HG03175 (cell line): ENCODE measurements around the gene ST3GAL3.

Source experiments
- ATAC-seq: cut with Tn5 transposase; IDR thresholded peaks from one replicate; pipeline ENCODE4 v1.9.1; 2021; ENCODE audit warnings: mild to moderate bottlenecking, moderate library complexity; ENCODE audit not compliant: unreplicated experiment

ST3GAL3 gene

DNA sequence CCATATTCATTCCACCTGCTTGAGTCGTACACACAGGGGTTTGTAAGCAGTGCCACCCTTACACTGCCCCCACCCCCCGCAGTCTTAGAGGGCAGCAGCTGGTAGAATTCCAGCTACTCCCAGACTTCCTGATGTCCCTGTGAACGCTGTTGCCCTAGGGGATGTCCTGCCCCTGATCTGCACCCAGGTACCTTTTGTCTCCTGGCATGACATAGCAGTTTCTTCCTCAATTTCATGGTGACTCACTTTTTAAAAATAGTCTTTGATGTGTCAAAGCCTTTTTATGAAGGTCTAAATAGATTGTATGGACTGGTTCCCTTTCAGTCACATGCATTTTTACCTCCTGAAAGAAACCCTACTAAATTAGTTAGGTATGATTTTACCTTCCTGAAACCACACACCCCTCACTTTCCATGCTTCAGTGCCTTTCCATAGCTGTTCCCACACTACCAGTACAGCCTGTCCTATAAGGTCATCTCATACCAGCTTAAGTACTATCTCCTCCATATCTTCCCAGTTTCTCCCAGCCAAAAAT is 76.4 kb downstream of the ST3GAL3 start:
- ATAC-seq: no peak

DNA sequence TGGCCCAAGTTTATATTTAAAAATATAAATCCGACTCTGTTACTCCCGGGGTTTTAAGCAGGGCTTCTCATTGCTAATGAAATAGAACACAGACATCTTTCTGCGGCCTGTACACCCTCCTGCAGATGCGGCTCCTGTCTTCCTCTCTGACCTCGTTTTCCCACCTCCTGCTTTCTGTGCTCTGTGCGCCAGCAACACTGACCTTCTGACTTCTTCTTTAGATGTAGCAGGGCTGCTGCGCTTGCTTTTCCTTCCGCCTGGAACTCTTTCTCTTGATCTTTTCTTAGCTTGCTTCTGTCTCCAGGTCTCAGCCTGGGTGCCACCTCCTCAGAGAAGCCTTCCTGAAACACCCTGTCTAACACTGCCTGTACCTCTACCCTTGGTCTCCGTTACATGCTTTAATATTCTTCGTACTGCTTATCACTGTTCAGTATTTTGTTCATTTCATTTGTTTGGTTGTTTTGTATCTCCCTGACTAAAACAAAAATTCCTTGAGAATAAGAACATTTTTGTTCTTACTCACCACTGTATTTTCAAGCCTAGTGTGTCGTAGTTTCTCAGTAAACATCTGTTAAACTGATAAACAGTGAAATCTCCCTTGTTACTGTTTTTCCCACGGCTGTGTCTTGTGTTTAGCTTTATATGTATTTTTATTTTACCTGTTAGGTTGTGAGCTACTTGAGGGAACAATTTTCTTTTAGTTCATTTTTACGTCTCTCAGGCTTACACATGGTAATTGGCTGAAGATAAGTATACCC is 79.0 kb downstream of the ST3GAL3 start:
- no peak for ATAC-seq

DNA sequence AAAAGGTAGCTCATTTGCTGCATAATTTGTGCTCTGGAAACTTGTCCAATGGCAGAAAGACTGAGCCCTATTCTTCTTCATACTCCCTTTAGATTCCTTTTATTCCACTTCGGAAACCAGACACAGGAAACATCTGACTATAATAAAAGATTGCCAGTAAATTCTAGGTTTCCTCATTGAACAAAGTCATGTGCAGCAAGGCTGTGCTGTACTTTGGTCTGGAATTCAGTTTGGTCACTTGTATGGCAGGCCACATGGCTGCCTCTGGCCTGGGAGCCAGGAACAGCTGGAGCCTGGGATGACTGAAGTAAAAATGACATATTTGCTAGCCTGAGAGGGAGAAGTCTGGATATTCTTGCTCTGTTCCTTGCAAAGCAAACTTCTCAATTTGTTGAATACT is 79.6 kb downstream of the ST3GAL3 start:
- ATAC-seq: no peak

DNA sequence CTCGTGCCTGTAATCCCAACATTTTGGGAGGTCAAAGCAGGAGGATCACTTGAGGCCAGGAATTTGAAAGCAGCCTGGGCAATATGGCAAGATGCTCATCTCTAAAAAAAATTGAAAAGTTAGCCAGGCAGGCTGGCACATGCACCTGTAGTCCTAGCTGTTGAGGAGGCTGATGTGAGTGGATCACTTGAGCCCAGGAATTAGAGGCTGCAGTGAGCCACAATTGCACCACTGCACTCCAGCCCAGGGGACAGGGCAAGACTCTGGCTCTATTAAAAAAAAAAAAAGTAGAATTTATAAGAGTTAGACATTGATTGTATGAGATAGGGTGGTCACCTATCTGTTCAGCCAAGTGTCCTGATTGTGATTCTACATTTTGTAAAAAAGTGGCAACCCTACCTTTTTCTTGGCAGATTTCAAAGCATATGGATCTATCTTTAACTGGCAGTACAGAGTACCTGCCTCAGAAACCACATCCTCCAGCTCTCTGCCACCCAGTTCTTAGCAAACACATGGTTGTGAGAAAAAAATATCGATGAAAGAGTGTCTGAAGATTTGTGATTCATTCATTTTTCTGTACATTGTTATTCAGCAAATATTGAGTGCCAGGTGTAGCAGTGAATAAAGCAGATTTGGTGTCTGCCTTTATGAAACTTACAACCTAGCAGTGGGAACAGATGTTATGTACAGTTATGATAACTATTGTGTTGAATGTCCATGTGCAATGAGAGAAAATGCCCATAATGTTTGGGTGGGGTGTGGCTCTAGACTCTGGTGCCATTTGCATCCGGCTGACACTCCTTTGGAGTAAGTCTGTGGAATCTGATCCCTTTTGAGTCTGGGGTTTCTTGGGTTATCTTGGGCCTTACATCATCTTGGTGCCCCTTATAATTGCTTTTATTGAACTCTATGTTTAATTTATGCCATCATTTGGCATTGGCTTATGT is 82.5 kb downstream of the ST3GAL3 start:
- no peak for ATAC-seq

DNA sequence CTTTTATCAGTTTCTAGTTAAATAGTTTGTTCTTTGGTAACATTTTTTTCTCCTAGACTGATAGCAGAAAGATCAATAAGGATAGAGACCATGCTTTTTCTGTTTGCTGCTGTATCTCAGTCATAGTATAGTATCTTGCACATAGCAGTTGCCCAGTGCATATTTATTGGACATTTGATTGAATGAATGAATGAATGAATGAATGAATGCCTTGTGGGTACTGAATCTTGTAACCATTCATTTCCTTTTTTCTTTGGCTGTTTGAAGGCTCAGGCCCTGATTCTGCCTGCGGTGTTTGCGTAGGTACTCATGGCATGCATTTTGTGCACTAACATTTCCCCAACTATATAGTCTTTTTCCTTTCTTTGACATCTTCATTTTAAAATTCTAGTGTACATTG is 83.9 kb downstream of the ST3GAL3 start:
- no peak for ATAC-seq

DNA sequence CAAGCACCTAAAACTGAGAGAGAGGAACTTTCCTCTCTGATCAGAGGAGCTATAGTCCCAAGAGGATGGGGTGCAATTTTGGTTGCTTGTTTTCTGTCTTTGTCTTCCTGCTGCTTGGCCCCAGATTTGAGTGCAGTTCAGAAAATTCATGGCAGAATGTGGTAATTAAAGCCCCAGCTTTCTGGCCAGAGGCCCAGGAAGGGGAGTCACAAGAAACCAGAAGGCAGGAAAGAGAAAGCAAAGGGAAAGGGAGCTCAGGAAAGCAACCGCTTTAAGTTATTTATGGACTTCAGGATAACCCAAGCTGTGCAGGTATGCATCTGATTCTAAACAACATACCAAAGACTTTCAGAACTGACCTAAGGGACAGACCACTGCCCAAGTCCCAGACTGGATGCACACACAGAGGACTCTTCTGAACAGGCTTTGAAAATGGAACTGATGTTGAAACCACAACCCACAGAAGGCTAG is 88.8 kb downstream of the ST3GAL3 start:
- ATAC-seq: no peak

DNA sequence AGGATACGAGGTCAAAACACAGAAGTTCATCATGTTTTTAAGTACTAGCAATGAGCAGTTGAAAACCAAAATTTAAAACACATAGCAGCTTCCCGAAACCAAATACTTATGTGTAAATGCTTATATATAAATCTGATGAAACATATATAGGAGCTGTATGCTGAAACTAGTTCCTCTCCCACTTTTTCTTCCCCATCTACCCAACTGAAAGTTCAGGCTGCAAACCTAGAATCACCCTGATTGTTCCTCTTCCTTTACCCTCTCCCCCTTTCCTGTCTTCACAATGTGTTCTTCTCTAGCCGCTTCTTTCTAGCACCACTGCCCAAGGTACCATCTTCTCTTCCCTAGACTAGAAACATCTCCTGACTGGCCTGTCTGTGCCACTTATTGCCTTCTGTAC is 90.6 kb downstream of the ST3GAL3 start:
- no peak for ATAC-seq

DNA sequence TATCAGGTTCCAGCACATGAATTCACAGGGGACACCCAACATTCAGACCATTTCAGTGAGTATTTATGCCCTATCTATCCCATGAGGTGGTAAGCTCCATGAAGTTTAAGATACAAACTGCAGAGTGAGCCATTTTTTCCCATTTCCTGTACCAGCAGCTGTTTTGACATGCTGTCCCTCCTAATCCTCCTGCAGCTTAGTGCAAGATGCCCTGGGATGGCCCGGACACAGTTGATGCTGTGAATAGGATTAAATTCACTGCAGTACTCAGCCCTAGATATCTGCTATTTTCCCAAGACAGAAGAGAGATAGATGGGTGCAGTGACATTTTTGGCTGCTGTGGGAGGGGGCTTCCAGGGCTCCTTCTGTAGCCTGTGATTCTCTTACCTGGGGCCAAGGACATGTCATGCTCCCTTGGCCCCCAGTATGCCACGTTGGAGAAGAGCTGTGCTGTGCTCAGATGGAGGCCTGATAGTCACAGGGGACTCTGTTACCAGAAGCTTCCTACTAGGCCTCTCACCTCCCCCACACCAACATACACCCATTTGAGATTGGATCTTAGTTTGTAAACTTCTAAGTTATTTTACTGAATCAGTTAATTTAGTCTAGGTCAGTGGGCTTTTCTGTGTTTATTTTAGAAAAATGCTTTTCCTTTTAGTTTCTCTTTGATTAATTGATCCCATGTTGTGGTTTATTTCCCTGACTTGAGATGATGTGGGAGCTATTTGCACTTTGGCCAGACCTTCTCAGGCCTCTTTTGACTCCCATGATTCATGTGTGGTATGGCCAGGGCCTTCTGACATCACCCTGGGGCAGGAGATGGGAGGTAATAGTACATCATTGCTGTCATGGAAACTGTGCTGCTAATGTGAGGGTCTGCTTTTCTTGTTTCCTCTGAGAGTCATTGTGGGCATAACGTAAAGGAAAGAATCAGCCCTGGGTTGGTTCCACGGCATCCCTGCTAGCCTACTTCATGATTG is 92.6 kb downstream of the ST3GAL3 start:
- ATAC-seq: no peak

DNA sequence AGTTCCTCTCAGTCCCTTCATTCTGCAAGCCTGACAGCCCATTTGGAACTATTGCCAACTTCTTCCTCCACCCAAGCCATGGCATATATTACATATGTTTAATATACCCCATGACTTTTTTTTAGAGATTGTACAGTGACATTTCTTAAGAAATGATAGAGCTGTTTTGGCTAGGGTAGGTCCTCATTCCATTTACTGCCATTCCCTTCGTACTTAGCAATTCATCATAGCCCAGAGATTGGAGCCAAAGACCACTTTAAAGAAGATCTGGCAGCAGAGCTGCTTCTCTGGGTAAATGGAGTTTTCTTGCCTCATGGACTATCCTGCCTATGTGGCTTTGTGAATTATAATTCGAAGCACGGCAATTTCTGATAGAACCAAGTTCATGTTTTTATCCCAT is 93.4 kb downstream of the ST3GAL3 start:
- no peak for ATAC-seq

DNA sequence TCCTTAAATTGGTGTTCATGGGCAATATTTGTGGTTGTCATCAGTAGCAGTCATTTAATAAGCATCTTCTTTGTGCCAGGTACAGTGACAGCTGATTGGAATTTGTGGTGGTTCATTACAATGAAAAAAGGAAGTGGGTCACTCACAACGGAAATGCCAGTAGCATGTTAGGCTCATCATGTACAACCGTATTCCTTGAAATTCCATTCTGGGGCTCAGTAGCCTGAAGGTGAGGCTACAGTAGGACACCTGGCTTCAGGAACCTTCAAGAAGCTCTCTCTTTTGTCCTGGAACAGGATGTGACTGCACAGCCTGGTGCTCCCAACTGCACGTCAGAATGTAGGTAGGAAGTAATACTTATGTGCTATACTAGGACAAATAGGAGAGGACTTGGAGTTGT is 93.9 kb downstream of the ST3GAL3 start:
- ATAC-seq: no peak

DNA sequence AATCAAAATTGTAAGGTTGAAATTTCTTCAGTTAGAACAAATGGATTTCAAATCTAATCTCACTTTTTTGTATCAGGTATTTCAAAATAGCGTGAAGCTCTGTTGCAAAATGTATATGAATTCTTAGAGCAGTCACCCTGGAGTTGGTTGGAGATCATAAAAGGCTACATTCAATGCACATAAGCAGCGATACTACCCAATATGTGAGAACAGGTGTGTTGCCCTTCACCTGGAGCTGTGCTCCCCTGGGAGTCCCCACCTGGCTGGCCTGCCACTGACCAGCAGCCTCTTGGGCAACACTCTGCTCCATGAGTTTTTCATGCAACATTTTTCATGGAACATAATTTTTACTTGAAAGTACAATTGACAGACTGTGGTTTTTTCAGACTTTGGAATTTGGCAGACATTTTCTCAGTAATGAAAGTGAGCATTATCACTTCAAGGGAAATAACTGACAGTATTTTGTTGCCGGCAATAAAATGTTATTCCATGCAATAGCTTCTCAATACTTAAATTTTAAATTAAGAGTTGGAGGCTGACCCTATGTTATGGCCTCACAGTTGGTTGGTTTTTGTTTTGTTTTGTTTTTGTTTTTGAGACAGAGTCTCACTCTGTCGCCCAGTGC is 95.1 kb downstream of the ST3GAL3 start:
- ATAC-seq: no peak

DNA sequence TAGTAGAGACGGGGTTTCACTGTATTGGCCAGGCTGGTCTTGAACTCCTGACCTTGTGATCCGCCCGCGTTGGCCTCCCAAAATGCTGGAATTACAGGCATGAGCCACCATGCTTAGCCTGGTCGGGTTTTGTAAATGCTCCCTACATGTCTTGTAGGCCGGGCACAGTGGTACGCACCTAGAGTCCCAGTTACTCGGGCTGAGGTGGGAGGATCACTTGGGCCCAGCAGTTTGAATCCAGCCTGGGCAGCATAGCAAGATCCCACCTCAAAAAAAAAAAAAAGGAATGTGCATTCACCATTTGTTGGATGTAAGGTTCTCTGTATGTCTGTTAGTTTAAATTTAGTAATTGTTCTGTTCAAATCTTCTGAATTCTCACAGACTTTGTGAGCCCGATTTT is 95.8 kb downstream of the ST3GAL3 start:
- no peak for ATAC-seq

DNA sequence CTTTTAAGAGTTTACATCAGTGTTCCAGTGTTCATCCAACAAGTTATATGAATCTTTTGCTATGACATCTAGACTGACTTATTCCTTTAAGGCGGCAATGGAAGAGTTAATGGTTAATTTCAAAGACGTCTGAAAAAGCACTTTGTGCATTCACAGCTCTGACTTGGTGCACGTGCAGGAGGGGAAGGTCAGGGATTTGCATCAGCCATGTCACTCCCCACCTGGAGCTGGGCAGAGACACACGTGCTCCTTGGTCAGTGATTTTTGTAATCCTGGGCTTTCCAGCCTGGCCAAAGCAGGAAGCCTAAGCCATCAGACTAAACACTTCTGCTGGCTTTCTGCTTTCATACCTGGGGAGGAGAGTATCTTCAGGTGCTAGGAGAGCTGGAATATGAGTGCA is 96.3 kb downstream of the ST3GAL3 start:
- ATAC-seq: no peak

DNA sequence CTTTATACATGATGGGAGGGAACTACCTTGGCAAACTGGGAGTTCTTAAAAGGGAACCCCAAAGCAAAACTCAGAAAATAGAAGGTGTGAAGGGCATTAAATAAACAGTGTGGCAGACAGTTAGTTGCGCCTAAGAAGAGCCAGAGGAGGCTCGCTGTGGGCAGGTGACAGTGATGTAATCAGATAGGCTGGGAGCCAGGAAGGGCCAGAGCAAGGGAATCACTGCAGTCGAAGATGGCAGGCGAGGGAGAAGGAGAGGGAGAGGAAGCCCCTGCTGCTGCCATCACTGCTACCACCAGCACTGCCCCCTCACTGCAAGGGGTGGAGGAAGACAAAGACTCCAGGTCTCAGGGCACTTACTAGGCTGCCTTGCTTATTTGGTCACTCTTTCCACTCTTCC is 97.2 kb downstream of the ST3GAL3 start:
- no peak for ATAC-seq

DNA sequence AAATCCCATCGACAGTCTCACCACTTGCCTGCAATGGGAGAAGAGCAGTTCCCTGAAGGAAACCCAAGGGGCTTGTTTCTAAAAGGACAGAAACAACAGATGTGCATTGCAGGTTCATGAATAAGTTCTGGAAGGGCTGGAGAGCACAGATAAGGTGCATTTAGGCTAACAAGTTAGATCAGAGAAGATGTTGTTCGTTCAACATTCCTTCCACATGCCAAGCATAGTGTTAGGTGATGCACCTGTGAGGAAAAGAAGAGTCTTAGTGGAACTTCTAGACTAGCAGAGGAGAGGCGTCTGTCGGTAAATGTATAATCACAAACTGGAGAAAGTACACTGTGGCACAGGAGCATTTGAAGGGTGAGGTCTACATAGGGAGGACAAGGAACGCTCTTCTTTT is 98.0 kb downstream of the ST3GAL3 start:
- ATAC-seq: no peak

DNA sequence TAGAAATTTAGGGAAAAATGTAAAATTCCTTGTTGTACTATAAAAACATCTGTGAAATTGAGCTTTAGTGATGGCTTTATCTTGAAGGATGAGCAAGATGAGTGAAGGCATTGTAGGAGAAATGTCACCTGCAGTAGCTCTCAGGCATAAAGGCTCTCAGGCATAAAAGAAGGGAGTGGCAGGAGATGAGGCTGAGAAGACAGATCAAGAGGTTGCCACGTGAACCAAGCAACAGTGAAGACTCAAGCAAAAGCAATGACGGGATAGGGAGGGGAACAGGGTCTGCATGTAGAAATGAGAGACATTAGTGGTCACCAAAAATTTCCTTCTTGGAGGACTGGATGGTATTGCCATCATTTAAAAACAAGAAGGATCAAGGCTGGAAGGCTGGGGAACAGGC is 98.8 kb downstream of the ST3GAL3 start:
- no peak for ATAC-seq

DNA sequence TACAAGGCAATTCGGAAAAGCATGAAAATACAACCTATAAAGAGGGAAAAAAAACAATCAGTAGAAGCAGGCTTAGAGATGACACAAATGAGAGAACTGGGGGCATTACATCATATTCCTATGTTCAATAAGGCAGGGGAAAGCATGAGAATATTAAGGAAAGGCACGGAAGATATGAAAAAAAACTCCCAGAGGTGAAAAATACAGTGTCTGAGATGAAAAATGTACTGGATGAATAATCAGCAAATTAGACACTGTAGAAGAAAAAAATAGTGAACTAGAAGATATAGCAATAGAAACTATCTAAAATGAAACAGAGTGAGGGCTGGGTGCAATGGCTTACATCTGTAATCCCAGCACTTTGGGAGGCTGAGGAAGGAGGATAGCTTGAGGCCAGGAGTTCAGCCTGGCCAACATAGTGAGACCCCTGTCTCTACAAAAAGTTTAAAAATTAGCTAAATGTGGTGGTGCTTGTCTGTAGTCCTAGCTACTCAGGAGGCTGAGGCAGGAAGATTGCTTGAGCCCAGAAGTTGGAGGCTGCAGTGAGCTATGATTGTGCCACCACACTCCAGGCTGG is 101.8 kb downstream of the ST3GAL3 start:
- ATAC-seq: no peak

DNA sequence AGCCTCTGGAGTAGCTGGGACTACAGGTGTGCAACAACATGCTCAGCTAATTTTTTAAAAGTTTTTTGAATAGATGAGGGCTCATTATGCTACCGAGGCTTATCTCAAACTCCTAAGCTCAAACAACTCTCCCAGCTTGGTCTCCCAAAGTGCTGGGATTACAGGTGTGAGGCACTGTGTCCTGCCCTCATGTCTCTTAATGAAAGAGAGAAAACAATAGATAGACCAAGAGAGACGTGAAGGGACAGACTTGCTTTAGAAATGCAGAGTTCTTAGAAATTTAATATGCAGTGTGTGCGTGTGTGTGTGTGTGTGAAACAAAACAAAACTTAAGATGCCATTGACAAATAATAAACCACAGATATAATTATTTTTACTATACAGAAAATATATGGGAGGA is 105.2 kb downstream of the ST3GAL3 start:
- no peak for ATAC-seq

DNA sequence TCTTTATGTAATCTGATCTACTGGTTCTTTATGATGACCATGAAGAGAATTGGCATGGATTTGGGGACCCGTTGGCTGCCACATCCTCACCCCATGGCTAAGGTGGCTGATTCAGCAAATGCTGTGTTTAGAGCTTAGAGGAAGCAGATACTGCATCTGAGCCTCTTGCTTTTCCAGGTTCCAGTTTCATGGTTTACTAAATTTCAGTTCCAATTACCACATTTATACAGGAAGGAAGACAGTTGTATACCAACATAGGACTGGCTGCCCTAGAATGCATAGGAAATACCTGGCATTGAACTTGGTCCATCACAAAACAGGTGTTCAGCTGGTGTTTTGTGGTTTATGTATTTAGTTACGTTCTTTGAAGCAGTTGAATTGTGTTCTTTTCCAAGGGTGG is 107.1 kb downstream of the ST3GAL3 start:
- no peak for ATAC-seq
